SK-N-SH treated with all-trans-retinoic acid at 6 μM for 48 hours (cell line): ENCODE measurements around the gene DIDO1.

ENCODE experiments used
- ARNTL ChIP-seq: fragments of 450-650 bp; formaldehyde crosslinking; IDR thresholded peaks from 2 replicates; pipeline ENCODE4 v1.5.0; 2020; ENCODE audit warnings: low read depth, mild to moderate bottlenecking, moderate library complexity, borderline replicate concordance
- RARB ChIP-seq: fragments of 250-450 bp; sonication (Bioruptor Pico); IDR thresholded peaks from 2 replicates; pipeline ENCODE4 v1.8.0; 2021; ENCODE audit warnings: mild to moderate bottlenecking, moderate library complexity
- SNAI2 ChIP-seq: fragments of 250-450 bp; sonication (Bioruptor Pico); IDR thresholded peaks from 2 replicates; pipeline ENCODE4 v1.5.0; 2020; ENCODE audit warnings: mild to moderate bottlenecking, moderate library complexity
- ZC3H10 ChIP-seq: fragments of 250-450 bp; sonication (Bioruptor Pico); IDR thresholded peaks from 2 replicates; pipeline ENCODE4 v1.5.1; 2021; ENCODE audit warnings: mild to moderate bottlenecking, moderate library complexity
- ZFP30 ChIP-seq: fragments of 450-650 bp; formaldehyde crosslinking; IDR thresholded peaks from 2 replicates; pipeline ENCODE4 v1.5.0; 2022; ENCODE audit warnings: mild to moderate bottlenecking, moderate library complexity
- ZNF565 ChIP-seq: fragments of 450-650 bp; formaldehyde crosslinking; conservative IDR thresholded peaks from 2 replicates; pipeline ENCODE4 v1.5.0; 2020; ENCODE audit warnings: low read depth, mild to moderate bottlenecking, moderate library complexity
- TF ChIP-seq, protein P1 (sequence below): fragments of 250-450 bp; sonication (Bioruptor Pico); IDR thresholded peaks from 2 replicates; pipeline ENCODE4 v1.5.0; 2020; ENCODE audit warnings: mild to moderate bottlenecking, moderate library complexity

GRCh38 chr20:62831854-62832211 is 94.5 kb downstream of the DIDO1 start:
- no peak for TF ChIP-seq RARB (CRISPR knock-in tag)
- no peak for TF ChIP-seq SNAI2 (CRISPR knock-in tag)
- TF ChIP-seq, protein P1, sequence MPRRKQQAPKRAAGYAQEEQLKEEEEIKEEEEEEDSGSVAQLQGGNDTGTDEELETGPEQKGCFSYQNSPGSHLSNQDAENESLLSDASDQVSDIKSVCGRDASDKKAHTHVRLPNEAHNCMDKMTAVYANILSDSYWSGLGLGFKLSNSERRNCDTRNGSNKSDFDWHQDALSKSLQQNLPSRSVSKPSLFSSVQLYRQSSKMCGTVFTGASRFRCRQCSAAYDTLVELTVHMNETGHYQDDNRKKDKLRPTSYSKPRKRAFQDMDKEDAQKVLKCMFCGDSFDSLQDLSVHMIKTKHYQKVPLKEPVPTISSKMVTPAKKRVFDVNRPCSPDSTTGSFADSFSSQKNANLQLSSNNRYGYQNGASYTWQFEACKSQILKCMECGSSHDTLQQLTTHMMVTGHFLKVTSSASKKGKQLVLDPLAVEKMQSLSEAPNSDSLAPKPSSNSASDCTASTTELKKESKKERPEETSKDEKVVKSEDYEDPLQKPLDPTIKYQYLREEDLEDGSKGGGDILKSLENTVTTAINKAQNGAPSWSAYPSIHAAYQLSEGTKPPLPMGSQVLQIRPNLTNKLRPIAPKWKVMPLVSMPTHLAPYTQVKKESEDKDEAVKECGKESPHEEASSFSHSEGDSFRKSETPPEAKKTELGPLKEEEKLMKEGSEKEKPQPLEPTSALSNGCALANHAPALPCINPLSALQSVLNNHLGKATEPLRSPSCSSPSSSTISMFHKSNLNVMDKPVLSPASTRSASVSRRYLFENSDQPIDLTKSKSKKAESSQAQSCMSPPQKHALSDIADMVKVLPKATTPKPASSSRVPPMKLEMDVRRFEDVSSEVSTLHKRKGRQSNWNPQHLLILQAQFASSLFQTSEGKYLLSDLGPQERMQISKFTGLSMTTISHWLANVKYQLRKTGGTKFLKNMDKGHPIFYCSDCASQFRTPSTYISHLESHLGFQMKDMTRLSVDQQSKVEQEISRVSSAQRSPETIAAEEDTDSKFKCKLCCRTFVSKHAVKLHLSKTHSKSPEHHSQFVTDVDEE (CRISPR knock-in tag), result no peak
- TF ChIP-seq ZFP30, result no peak
- TF ChIP-seq ARNTL, result no peak
- TF ChIP-seq ZC3H10 (CRISPR knock-in tag), result no peak
- TF ChIP-seq ZNF565 (CRISPR knock-in tag), result no peak
